HCT116 (cell line): ENCODE results near the gene IL12B. TPM values are rescaled to one million over a fixed set of nuclear protein-coding genes. Genes with fewer than 3 reads are reported as not detected.
"Not testable (repeated sequence)": the region's sequence is repeated elsewhere in the genome, so short reads cannot be mapped to it uniquely, and the experiment has no call there.

Experiments used
- ATAC-seq: fragments of 200-7000 bp; cut with Tn5 transposase; 2 replicates; pipeline ENCODE4 v1.9.1; 2020; ENCODE audit warnings: mild to moderate bottlenecking, moderate library complexity
- BruUV-seq: library from RNA; stranded (reverse); fragments of 400-500 nt; replicated peaks from 2 replicates; lab custom pipeline; 2021; lab: Mats Ljungman, UMichigan
- CTCF ChIA-PET: fragments of 300-600 bp; sonication (Branson Sonifier 250); formaldehyde crosslinking; loops from one replicate; lab custom pipeline; 2021; ENCODE audit warnings: antibody characterized with exemption; lab: Charles Lee
- POLR2A ChIA-PET: fragments of 300-600, 350-600 bp; sonication (Branson Sonifier 250); formaldehyde crosslinking; loops from one replicate; lab custom pipeline; 2021; ENCODE audit warnings: antibody characterized with exemption; lab: Charles Lee
- RAD21 ChIA-PET, 2 experiments: fragments of 300-600 bp; sonication (Branson Sonifier 250); formaldehyde crosslinking; loops; one replicate each; lab custom pipeline; 2023; ENCODE audit warnings: low total read pairs in 2 of 2; ENCODE audit not compliant: uncharacterized antibody in 2 of 2, unreplicated experiment in 2 of 2, low non-redundant PET in 1 of 2; lab: Charles Lee
- DNase-seq: peaks from one replicate; pipeline ENCODE4 v3.0.0-alpha.2; 2010; ENCODE audit warnings: low read depth, low spot score
- H2AFZ ChIP-seq: fragments of 200-600 bp; shearing (Covaris generic), sonication (generic); 2 replicates; pipeline ENCODE4 v1.6.1; 2017; ENCODE audit warnings: low read depth, mixed run types, mixed read lengths, antibody characterized with exemption, low read length; ENCODE audit not compliant: poor library complexity, severe bottlenecking
- H3K27ac ChIP-seq: 2 replicates; pipeline ENCODE4 v1.5.1; 2012; ENCODE audit warnings: low read depth, low read length
- H3K27me3 ChIP-seq: fragments of 200-600 bp; sonication (generic); 2 replicates; pipeline ENCODE4 v1.6.1; 2016; ENCODE audit warnings: mixed run types, low read length, mixed read lengths; ENCODE audit not compliant: insufficient read depth
- H3K36me3 ChIP-seq, 2 experiments: fragments of 200-500 bp in 1 of 2; fragments of 200-600 bp in 1 of 2; sonication (Bioruptor generic) in 1 of 2; sonication (generic) in 1 of 2; 2 replicates each; pipeline versions ENCODE4 v1.5.1 to v1.6.1; 2014 to 2016; ENCODE audit warnings: low read length in 2 of 2, inconsistent platforms in 1 of 2, mixed read lengths in 1 of 2, mixed run types in 1 of 2; ENCODE audit not compliant: insufficient read depth in 2 of 2, control insufficient read depth in 1 of 2
- H3K4me1 ChIP-seq, 2 experiments: fragments of 200-600 bp in 1 of 2; sonication (generic) in 1 of 2; 2 replicates each; pipeline versions ENCODE4 v1.5.1 to v1.6.1; 2012 to 2017; ENCODE audit warnings: low read length in 2 of 2, inconsistent platforms in 1 of 2, mild to moderate bottlenecking in 1 of 2, mixed read lengths in 1 of 2, mixed run types in 1 of 2, moderate library complexity in 1 of 2; ENCODE audit not compliant: insufficient read depth in 2 of 2, control insufficient read depth in 1 of 2
- H3K4me2 ChIP-seq: fragments of 200-600 bp; sonication (generic); 2 replicates; pipeline ENCODE4 v1.6.1; 2017; ENCODE audit warnings: mixed run types, low read length, mixed read lengths
- H3K4me3 ChIP-seq, 2 experiments: fragments of 200-600 bp in 1 of 2; sonication (generic) in 1 of 2; replicated peaks in 1 of 2; 2 replicates each; pipeline ENCODE4 v1.5.1; 2011 to 2016; ENCODE audit warnings: low read length in 2 of 2, control low read depth in 1 of 2, low read depth in 1 of 2, mild to moderate bottlenecking in 1 of 2, mixed read lengths in 1 of 2, mixed run types in 1 of 2
- H3K79me2 ChIP-seq: fragments of 200-600 bp; sonication (generic); 2 replicates; pipeline ENCODE4 v1.6.1; 2017; ENCODE audit warnings: mild to moderate bottlenecking, mixed run types, low read length, moderate library complexity, mixed read lengths; ENCODE audit not compliant: insufficient read depth
- H3K9ac ChIP-seq: fragments of 200-600 bp; sonication (generic); 2 replicates; pipeline ENCODE4 v1.6.1; 2016; ENCODE audit warnings: low read length, mixed read lengths
- H3K9me2 ChIP-seq: fragments of 200-600 bp; sonication (generic), shearing (Covaris generic); 2 replicates; pipeline ENCODE4 v1.6.1; 2017; ENCODE audit warnings: mixed run types, mild to moderate bottlenecking, moderate library complexity; ENCODE audit not compliant: insufficient read depth
- H3K9me3 ChIP-seq, 2 experiments: fragments of 200-500 bp in 1 of 2; fragments of 200-600 bp in 1 of 2; sonication (Bioruptor generic) in 1 of 2; sonication (generic) in 1 of 2; 2 replicates each; pipeline ENCODE4 v1.6.1; 2014 to 2017; ENCODE audit warnings: low read length in 2 of 2, mixed read lengths in 2 of 2, inconsistent platforms in 1 of 2, low read depth in 1 of 2, mild to moderate bottlenecking in 1 of 2, mixed run types in 1 of 2, moderate library complexity in 1 of 2; ENCODE audit not compliant: control insufficient read depth in 1 of 2, insufficient read depth in 1 of 2
- H4K20me1 ChIP-seq: fragments of 200-600 bp; sonication (generic), shearing (Covaris generic); 2 replicates; pipeline ENCODE4 v1.6.1; 2017; ENCODE audit warnings: mixed run types, mild to moderate bottlenecking, moderate library complexity; ENCODE audit not compliant: insufficient read depth
- ELF1 ChIP-seq: IDR thresholded peaks from 2 replicates; pipeline ENCODE4 v1.6.1; 2012; ENCODE audit warnings: low read depth, borderline replicate concordance
- JUND ChIP-seq: IDR thresholded peaks from 2 replicates; pipeline ENCODE4 v1.6.1; 2012
- TCF7L2 ChIP-seq: IDR thresholded peaks from 2 replicates; pipeline ENCODE4 v1.7.0; 2011; ENCODE audit warnings: borderline replicate concordance, inconsistent platforms; ENCODE audit not compliant: insufficient read depth, insufficient read length; ENCODE audit errors: extremely low read depth
- ZFX ChIP-seq: fragments of 450-650 bp; IDR thresholded peaks from 2 replicates; pipeline ENCODE4 v1.6.1; 2017
- intact Hi-C: fragments of 100-400 bp; cut with micrococcal nuclease; formaldehyde crosslinking; loops from 2 replicates; pipeline ENCODE4 v1.10.0; 2022
- total RNA-seq: library from RNA; stranded (reverse); gene quantifications from one replicate; pipeline ENCODE4 v1.2.1, GENCODE V29; 2021; ENCODE audit not compliant: unreplicated experiment
- TF ChIP-seq, protein P1 (sequence below): IDR thresholded peaks from 2 replicates; pipeline ENCODE4 v1.6.1; 2012; ENCODE audit warnings: low read depth

IL12B gene
- total RNA-seq, 1 experiment from 2014 or later, result not detected

DNA sequence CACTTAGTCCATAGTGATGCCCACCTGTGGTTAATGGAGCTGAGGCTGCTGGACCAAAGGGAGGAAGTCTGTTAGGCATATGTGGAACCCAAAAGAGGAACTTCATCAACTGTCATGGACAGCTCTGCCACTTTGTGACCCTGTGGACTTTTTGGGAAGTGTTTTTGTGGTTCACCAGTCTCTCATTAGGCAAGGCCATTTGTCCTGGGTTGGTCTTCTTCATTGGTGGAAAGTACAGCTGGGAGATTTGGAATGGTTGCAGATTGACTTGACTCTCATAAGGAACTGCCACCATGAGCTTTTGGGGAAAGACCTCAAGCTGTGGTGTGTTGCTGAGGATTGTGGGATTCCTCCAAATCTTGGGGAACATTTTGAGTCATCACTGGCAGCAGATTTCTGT lies 31.9 kb upstream of the IL12B start:
- Histone ChIP-seq H3K27me3 (no peaks in the 10 kb centered on the region), H3K4me3 (no peak overlapping the region), H3K9me2 (peaks cover 3% of the 10 kb centered on the region; the same call in 1 of the 2 replicates), H3K9me3 (no peaks in the 10 kb centered on the region), H3K4me1 (no peaks in the 10 kb centered on the region), H3K79me2 (no peaks in the 10 kb centered on the region), H4K20me1 (no peaks in the 10 kb centered on the region)
- DNase-seq, result no peak
- ChIA-PET POLR2A (no interaction called here), CTCF (no interaction called here)
- intact Hi-C loops, result no loop called here
- no peak for TF ChIP-seq ZFX
- TF ChIP-seq TCF7L2, result no peak
- TF ChIP-seq ELF1, result no peak
- TF ChIP-seq JUND, result no peak
- TF ChIP-seq, all 23 proteins: peak for 0
- RAD21 ChIA-PET, result no interaction called here
- Histone ChIP-seq H3K27ac (no peak overlapping the region), H2AFZ (no peak overlapping the region), H3K4me2 (no peak overlapping the region), H3K9ac (no peak overlapping the region), H3K36me3 (no peaks in the 10 kb centered on the region)
- BruUV-seq, result no TSS peak
- ATAC-seq, result no peak

DNA sequence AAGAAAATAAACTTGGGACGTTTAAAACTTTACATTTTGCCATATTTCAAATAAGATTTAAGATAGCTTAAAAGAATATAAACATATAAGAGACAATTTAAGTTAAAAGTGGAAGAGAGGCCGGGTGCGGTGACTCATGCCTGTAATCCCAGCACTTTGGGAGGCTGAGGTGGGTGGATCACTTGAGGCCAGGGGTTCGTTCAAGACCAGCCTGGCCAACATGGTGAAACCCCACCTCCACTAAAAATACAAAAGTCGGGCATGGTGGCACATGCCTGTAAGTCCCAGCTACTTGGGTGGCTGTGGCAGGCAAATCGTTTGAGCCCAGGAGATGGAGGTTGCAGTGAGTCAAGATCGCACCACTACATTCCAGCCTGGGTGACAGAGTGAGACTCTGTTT lies 29.6 kb upstream of the IL12B start:
- POLR2A ChIA-PET, H4K20me1 ChIP-seq, H3K27ac ChIP-seq, H3K27me3 ChIP-seq, ATAC-seq, H3K9me2 ChIP-seq, DNase-seq, H3K9me3 ChIP-seq, H3K4me1 ChIP-seq, H2AFZ ChIP-seq, H3K9ac ChIP-seq, H3K36me3 ChIP-seq, H3K4me3 ChIP-seq, RAD21 ChIA-PET, BruUV-seq, intact Hi-C loops, CTCF ChIA-PET, H3K4me2 ChIP-seq, H3K79me2 ChIP-seq: not testable (repeated sequence)

DNA sequence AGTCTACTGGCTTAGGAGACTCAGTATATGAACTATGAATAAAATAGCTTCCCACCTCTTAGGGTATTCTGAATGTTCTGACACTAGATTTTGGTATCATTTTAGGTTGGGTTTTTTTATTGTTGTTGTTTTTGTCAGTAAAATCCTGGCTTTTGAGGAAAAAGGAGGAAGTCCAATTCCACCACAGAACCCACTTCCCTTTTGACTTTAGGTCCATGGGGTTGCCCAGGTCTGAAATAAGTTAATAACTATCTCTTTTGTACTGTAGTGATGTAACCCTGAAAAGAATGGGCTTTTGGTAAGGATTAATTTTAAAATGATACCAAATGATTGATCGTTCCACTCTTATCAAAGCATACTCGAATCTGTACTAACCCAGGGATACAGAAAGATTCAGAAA lies 29.1 kb upstream of the IL12B start:
- no peaks in the 10 kb centered on the region for H3K79me2 ChIP-seq
- ChIA-PET CTCF (no interaction called here), POLR2A (no interaction called here), RAD21 (no interaction called here)
- no peak overlapping the region for H3K4me2 ChIP-seq
- TF ChIP-seq, protein P1, sequence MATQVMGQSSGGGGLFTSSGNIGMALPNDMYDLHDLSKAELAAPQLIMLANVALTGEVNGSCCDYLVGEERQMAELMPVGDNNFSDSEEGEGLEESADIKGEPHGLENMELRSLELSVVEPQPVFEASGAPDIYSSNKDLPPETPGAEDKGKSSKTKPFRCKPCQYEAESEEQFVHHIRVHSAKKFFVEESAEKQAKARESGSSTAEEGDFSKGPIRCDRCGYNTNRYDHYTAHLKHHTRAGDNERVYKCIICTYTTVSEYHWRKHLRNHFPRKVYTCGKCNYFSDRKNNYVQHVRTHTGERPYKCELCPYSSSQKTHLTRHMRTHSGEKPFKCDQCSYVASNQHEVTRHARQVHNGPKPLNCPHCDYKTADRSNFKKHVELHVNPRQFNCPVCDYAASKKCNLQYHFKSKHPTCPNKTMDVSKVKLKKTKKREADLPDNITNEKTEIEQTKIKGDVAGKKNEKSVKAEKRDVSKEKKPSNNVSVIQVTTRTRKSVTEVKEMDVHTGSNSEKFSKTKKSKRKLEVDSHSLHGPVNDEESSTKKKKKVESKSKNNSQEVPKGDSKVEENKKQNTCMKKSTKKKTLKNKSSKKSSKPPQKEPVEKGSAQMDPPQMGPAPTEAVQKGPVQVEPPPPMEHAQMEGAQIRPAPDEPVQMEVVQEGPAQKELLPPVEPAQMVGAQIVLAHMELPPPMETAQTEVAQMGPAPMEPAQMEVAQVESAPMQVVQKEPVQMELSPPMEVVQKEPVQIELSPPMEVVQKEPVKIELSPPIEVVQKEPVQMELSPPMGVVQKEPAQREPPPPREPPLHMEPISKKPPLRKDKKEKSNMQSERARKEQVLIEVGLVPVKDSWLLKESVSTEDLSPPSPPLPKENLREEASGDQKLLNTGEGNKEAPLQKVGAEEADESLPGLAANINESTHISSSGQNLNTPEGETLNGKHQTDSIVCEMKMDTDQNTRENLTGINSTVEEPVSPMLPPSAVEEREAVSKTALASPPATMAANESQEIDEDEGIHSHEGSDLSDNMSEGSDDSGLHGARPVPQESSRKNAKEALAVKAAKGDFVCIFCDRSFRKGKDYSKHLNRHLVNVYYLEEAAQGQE, result no peak
- no peaks in the 10 kb centered on the region for H4K20me1 ChIP-seq
- no peak overlapping the region for H3K4me3 ChIP-seq
- DNase-seq (no peak), ATAC-seq (no peak)
- BruUV-seq, result no TSS peak
- H3K4me1 ChIP-seq, result no peaks in the 10 kb centered on the region
- no peaks in the 10 kb centered on the region for H3K27me3 ChIP-seq
- intact Hi-C loops, result no loop called here
- no peak overlapping the region for H3K9ac ChIP-seq
- no peak overlapping the region for H2AFZ ChIP-seq
- peaks cover 3% of the 10 kb centered on the region; the same call in 1 of the 2 replicates for H3K9me2 ChIP-seq
- no peak overlapping the region for H3K27ac ChIP-seq
- no peaks in the 10 kb centered on the region for H3K9me3 ChIP-seq
- H3K36me3 ChIP-seq, result no peaks in the 10 kb centered on the region
